DND-41 (cell line): Measurements from ENCODE around the gene NFIA.

ENCODE experiments used
- EZH2 ChIP-seq: IDR thresholded peaks from 3 replicates; pipeline ENCODE4 v1.6.1; 2012; ENCODE audit warnings: borderline replicate concordance, low read depth, mild to moderate bottlenecking, moderate library complexity, low read length, inconsistent platforms; ENCODE audit not compliant: severe bottlenecking
- TF ChIP-seq, protein P1 (sequence below): IDR thresholded peaks from 2 replicates; pipeline ENCODE4 v1.5.1; 2012; ENCODE audit warnings: borderline replicate concordance, low read length, moderate library complexity, mild to moderate bottlenecking; ENCODE audit not compliant: poor library complexity, severe bottlenecking; ENCODE audit errors: extremely low read depth

DNA sequence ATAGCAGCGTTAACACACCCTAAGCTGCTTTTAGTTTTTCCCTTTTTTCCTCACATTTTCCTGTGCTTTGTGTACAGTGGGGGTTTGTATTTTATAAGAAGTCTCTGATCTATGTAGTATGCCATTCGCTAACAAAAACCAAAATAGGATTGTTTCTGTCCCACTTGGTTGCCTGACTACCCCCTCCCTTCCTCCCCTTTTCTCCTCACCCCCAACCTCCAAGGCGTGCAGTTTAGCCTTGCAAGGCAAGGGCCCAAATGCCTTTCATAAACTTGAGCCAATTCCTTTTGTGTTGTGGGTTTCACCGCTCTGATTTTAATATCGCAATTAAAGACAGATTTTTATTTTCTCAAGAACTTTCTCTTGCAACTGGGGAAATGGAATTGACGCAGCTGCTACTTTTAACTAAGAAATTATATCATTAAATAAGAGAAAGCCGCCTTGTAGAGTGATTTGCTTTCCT is 365.6 kb downstream of the NFIA start:
- TF ChIP-seq, protein P1, sequence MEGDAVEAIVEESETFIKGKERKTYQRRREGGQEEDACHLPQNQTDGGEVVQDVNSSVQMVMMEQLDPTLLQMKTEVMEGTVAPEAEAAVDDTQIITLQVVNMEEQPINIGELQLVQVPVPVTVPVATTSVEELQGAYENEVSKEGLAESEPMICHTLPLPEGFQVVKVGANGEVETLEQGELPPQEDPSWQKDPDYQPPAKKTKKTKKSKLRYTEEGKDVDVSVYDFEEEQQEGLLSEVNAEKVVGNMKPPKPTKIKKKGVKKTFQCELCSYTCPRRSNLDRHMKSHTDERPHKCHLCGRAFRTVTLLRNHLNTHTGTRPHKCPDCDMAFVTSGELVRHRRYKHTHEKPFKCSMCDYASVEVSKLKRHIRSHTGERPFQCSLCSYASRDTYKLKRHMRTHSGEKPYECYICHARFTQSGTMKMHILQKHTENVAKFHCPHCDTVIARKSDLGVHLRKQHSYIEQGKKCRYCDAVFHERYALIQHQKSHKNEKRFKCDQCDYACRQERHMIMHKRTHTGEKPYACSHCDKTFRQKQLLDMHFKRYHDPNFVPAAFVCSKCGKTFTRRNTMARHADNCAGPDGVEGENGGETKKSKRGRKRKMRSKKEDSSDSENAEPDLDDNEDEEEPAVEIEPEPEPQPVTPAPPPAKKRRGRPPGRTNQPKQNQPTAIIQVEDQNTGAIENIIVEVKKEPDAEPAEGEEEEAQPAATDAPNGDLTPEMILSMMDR = no peak
- TF ChIP-seq EZH2 = no peak
